Parathyroid adenoma (tissue), 2 donors: ENCODE results near the gene FGF6.

Experiments
- H2AFZ ChIP-seq: fragments of 300-600 bp; sonication (generic); one replicate; pipeline ENCODE4 v1.7.0; 2017; ENCODE audit warnings: antibody characterized with exemption, mild to moderate bottlenecking
- H3K27ac ChIP-seq: fragments of 300-600 bp; sonication (generic); one replicate; pipeline ENCODE4 v1.7.0; 2017
- H3K27me3 ChIP-seq: fragments of 300-600 bp; sonication (generic); one replicate; pipeline ENCODE4 v1.7.0; 2017; ENCODE audit warnings: low read length; ENCODE audit not compliant: control insufficient read depth, insufficient read depth
- H3K36me3 ChIP-seq: fragments of 300-600 bp; sonication (generic); one replicate; pipeline ENCODE4 v1.7.0; 2017; ENCODE audit warnings: low read length; ENCODE audit not compliant: control insufficient read depth, insufficient read depth
- H3K4me1 ChIP-seq: fragments of 300-600 bp; sonication (generic); one replicate; pipeline ENCODE4 v1.7.0; 2017; ENCODE audit warnings: control low read depth
- H3K4me2 ChIP-seq: fragments of 300-600 bp; sonication (generic); one replicate; pipeline ENCODE4 v1.7.0; 2017; ENCODE audit warnings: low read length
- H3K4me3 ChIP-seq: fragments of 300-600 bp; sonication (generic); one replicate; pipeline ENCODE4 v1.7.0; 2017; ENCODE audit warnings: low read depth, low read length
- H3K79me2 ChIP-seq: fragments of 300-600 bp; sonication (generic); one replicate; pipeline ENCODE4 v1.7.0; 2017; ENCODE audit warnings: control low read depth
- H3K9ac ChIP-seq: fragments of 300-600 bp; sonication (generic); one replicate; pipeline ENCODE4 v1.7.0; 2017; ENCODE audit warnings: mild to moderate bottlenecking
- H3K9me3 ChIP-seq: fragments of 300-600 bp; sonication (generic); one replicate; pipeline ENCODE4 v1.7.0; 2017; ENCODE audit warnings: low read length; ENCODE audit not compliant: control insufficient read depth
- CTCF ChIP-seq: fragments of 300-600 bp; sonication (generic); IDR thresholded peaks from one replicate; pipeline ENCODE4 v1.7.0; 2017; ENCODE audit warnings: antibody characterized with exemption, mild to moderate bottlenecking
- donor health status: primary hyperparathyroidism.

The FGF6 gene

GRCh38 chr12:4387607-4388006 lies 58.0 kb downstream of the FGF6 start:
- Histone ChIP-seq H3K4me3 (no peak overlapping the region), H3K79me2 (no peaks in the 10 kb centered on the region), H3K27me3 (no peaks in the 10 kb centered on the region), H3K4me1 (no peaks in the 10 kb centered on the region), H3K4me2 (no peak overlapping the region), H3K27ac (no peak overlapping the region), H3K36me3 (no peaks in the 10 kb centered on the region), H3K9ac (no peak overlapping the region), H2AFZ (no peak overlapping the region), H3K9me3 (no peaks in the 10 kb centered on the region)
- TF ChIP-seq CTCF, result no peak

- Histone ChIP-seq H3K27me3 (no peaks in the 10 kb centered on the region), H3K4me2 (no peak overlapping the region), H3K9ac (no peak overlapping the region), H3K79me2 (no peaks in the 10 kb centered on the region), H3K4me1 (no peaks in the 10 kb centered on the region), H3K4me3 (no peak overlapping the region), H3K27ac (no peak overlapping the region), H3K36me3 (no peaks in the 10 kb centered on the region), H3K9me3 (no peaks in the 10 kb centered on the region), H2AFZ (no peak overlapping the region)
- no peak for TF ChIP-seq CTCF
Observed at GRCh38 chr12:4386801-4387200, 58.8 kb downstream of the FGF6 start.
